ENCODE data around the gene NIT2. TPM values are rescaled to one million over a fixed set of nuclear protein-coding genes. Genes with fewer than 3 reads are reported as not detected.

NIT2 gene
- total and polyA plus RNA-seq, 9 donors, result 13.5 to 45.2 (median 34.8) TPM

DNA sequence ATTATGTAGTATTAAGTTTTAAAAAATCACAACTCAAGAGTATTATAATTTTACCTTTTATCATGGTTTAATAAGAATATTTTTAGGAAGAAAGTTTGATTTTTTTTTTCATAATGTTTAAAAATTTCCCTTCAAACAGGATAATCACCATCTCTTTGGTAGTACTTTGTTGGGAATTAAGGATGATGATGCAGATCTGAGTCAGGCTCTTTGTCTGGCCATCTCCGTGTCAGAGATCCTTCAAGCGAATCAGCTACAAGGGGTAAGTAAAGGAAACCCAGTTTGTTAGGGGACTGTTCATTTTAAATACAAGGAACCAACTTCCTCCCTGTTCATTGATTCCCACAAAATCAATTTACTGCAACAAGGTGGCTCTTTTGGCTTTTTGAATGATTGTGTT, 36.8 kb upstream of the NIT2 start:
- Histone ChIP-seq H3K36me3 (no peaks in the 10 kb centered on the region), H3K27me3 (no peaks in the 10 kb centered on the region), H3K27ac (no peak overlapping the region), H3K4me1 (ENCODE audit: insufficient read depth) (no peaks in the 10 kb centered on the region), H3K4me3 (no peak overlapping the region), H3K9me3 (no peaks in the 10 kb centered on the region)
- WGBS, 3 donors, result 94 to 96% (median 94%) methylated on average over 2 of the region's 2 CpGs
- TF ChIP-seq POLR2A (IDR thresholded peaks at IDR 0.05) (no peak), EP300 (IDR thresholded peaks at IDR 0.05) (no peak)
- TF ChIP-seq, protein P1, sequence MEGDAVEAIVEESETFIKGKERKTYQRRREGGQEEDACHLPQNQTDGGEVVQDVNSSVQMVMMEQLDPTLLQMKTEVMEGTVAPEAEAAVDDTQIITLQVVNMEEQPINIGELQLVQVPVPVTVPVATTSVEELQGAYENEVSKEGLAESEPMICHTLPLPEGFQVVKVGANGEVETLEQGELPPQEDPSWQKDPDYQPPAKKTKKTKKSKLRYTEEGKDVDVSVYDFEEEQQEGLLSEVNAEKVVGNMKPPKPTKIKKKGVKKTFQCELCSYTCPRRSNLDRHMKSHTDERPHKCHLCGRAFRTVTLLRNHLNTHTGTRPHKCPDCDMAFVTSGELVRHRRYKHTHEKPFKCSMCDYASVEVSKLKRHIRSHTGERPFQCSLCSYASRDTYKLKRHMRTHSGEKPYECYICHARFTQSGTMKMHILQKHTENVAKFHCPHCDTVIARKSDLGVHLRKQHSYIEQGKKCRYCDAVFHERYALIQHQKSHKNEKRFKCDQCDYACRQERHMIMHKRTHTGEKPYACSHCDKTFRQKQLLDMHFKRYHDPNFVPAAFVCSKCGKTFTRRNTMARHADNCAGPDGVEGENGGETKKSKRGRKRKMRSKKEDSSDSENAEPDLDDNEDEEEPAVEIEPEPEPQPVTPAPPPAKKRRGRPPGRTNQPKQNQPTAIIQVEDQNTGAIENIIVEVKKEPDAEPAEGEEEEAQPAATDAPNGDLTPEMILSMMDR (IDR thresholded peaks at IDR 0.05), result no peak
- DNase-seq, result no peak
- intact Hi-C loops (cut with DNase I), result no loop called here

DNA sequence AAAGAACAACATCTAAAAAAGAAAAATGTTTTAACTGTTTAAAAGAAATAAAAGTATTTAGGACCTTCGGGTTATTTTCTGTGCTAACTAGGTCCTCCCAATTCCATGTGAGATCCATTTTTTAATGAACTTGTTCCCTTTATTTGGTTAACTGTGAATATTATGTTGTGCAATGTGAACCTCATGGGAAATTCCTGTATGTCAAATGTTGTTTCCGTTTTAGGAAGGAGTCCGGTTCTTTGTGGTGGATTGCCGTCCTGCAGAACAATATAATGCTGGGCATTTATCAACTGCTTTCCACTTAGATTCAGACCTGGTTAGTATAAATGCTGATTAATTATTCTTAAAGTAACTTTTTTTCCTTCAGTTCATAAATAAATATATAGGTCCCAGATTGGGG, 35.5 kb upstream of the NIT2 start:
- DNase-seq, result no peak
- WGBS, 3 donors, result 85 to 91% (median 89%) methylated on average over 4 of the region's 4 CpGs
- TF ChIP-seq EP300 (IDR thresholded peaks at IDR 0.05), result no peak
- TF ChIP-seq POLR2A (IDR thresholded peaks at IDR 0.05), result no peak
- TF ChIP-seq, protein P1 (IDR thresholded peaks at IDR 0.05), result no peak
- Histone ChIP-seq H3K9me3 (no peaks in the 10 kb centered on the region), H3K36me3 (no peaks in the 10 kb centered on the region), H3K27me3 (no peaks in the 10 kb centered on the region), H3K27ac (no peak overlapping the region), H3K4me1 (ENCODE audit: insufficient read depth) (no peaks in the 10 kb centered on the region), H3K4me3 (no peak overlapping the region)
- intact Hi-C loops (cut with DNase I), result no loop called here

DNA sequence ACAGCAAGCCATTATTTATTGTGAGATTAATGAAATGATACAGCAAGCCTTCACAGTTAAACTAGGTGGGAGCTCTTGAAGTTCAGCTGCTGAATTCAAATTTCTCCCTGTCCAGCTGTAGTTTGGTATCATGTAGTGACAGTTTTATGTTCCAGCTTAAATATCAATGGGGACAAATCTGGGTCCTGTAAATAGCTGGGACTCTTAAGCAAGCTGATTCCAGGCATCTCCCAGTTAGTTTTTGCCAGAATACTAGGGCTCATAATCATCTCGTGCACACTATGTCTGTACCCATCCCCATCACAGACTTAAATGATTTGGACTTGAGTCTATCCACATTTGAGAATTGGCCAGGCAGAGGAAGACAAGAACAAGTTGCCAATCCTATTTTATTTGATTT, 27.9 kb upstream of the NIT2 start:
- intact Hi-C loops (cut with DNase I), result no loop called here
- H3K9me3 ChIP-seq, result no peaks in the 10 kb centered on the region
- no peak for DNase-seq
- no peaks in the 10 kb centered on the region for H3K4me1 ChIP-seq (ENCODE audit: insufficient read depth)
- 86 to 90% (median 89%) methylated on average over 1 of the region's 1 CpG for WGBS, 3 donors
- no peak overlapping the region for H3K4me3 ChIP-seq
- H3K27me3 ChIP-seq, result no peaks in the 10 kb centered on the region
- no peaks in the 10 kb centered on the region for H3K36me3 ChIP-seq
- no peak overlapping the region for H3K27ac ChIP-seq
- no peak for TF ChIP-seq EP300 (IDR thresholded peaks at IDR 0.05)
- TF ChIP-seq, protein P1 (IDR thresholded peaks at IDR 0.05), result no peak
- no peak for TF ChIP-seq POLR2A (IDR thresholded peaks at IDR 0.05)

DNA sequence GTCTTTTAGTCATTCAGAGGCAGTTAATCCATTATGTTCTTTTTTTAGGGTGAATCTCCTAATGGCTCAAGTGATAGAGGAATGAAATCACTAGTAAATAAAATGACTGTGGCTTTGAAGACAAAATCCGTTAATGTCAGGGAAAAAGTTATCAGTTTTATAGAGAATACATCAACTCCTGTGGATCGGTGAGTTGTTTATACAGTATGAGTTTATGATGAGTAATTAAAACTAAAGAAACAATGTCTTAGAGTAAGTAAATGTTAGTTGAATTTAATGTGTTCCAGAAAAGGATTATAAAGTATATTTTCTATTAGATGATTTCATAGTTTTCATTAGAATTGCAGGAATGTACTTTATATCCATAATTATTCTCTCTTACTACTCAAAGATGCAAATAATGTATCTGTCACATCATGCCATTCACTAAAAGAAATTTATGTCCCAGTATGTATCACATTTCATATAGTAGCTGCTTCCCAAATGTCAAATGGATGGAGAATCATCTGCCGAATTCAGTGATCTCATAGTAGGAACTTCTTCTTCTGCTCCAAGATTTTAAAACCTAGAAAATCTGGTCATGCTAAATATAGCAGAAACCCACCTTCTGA, 24.1 kb upstream of the NIT2 start:
- Histone ChIP-seq H3K27ac (no peak overlapping the region), H3K4me3 (no peak overlapping the region), H3K27me3 (no peaks in the 10 kb centered on the region), H3K36me3 (no peaks in the 10 kb centered on the region), H3K4me1 (ENCODE audit: insufficient read depth) (no peaks in the 10 kb centered on the region), H3K9me3 (no peaks in the 10 kb centered on the region)
- intact Hi-C loops (cut with DNase I), result no loop called here
- TF ChIP-seq, protein P1 (IDR thresholded peaks at IDR 0.05), result no peak
- no peak for TF ChIP-seq POLR2A (IDR thresholded peaks at IDR 0.05)
- TF ChIP-seq EP300 (IDR thresholded peaks at IDR 0.05), result no peak
- WGBS, 3 donors, result 77 to 89% (median 88%) methylated on average over 3 of the region's 3 CpGs
- no peak for DNase-seq
